Kidney (tissue), 14 donors: ENCODE results near the gene KLK12. TPM values are rescaled to one million over a fixed set of nuclear protein-coding genes. Genes with fewer than 3 reads are reported as not detected.

ENCODE experiments used
- DNase-seq, 5 donors: peaks; one replicate each; pipeline ENCODE4 v3.0.0-alpha.2; 2013 to 2020
- FAIRE-seq: peaks from 2 replicates; lab custom pipeline; 2012; peaks lifted over from hg19 to GRCh38; lab: Jason Lieb, UNC
- H3K27ac ChIP-seq, 2 donors: one replicate each; pipeline ENCODE4 v1.7.0; 2013; ENCODE audit warnings: low read depth in 2 of 2, low read length in 2 of 2, inconsistent platforms in 1 of 2
- H3K27me3 ChIP-seq: one replicate; pipeline ENCODE4 v1.7.1; 2013; ENCODE audit warnings: low read length, inconsistent platforms; ENCODE audit not compliant: control insufficient read depth, insufficient read depth
- H3K36me3 ChIP-seq, 3 donors: one replicate each; pipeline versions ENCODE4 v1.7.0 to v1.7.1; 2013; ENCODE audit warnings: low read length in 3 of 3, control low read depth in 1 of 3, inconsistent platforms in 1 of 3; ENCODE audit not compliant: insufficient read depth in 3 of 3, control insufficient read depth in 2 of 3
- H3K4me1 ChIP-seq, 3 donors: one replicate each; pipeline versions ENCODE4 v1.7.0 to v1.7.1; 2013; ENCODE audit warnings: low read length in 3 of 3, inconsistent platforms in 1 of 3, low read depth in 1 of 3; ENCODE audit not compliant: control insufficient read depth in 2 of 3, insufficient read depth in 2 of 3
- H3K4me3 ChIP-seq, 3 donors: one replicate each; pipeline versions ENCODE4 v1.7.0 to v1.8.1; 2013; ENCODE audit warnings: low read length in 3 of 3, control low read depth in 1 of 3, inconsistent platforms in 1 of 3
- H3K9ac ChIP-seq, 3 donors: one replicate each; pipeline versions ENCODE4 v1.7.0 to v1.7.1; 2013; ENCODE audit warnings: low read length in 3 of 3, control low read depth in 1 of 3, inconsistent platforms in 1 of 3
- H3K9me3 ChIP-seq, 3 donors: one replicate each; pipeline versions ENCODE4 v1.7.0 to v1.7.1; 2013; ENCODE audit warnings: low read length in 3 of 3, control low read depth in 1 of 3, inconsistent platforms in 1 of 3; ENCODE audit not compliant: control insufficient read depth in 2 of 3, insufficient read depth in 1 of 3
- CTCF ChIP-seq: IDR thresholded peaks from 3 replicates; pipeline ENCODE4 v1.5.1; 2012; ENCODE audit warnings: mild to moderate bottlenecking, moderate library complexity, borderline replicate concordance; ENCODE audit not compliant: insufficient read depth; ENCODE audit errors: extremely low read depth
- intact Hi-C: fragments of 100-400 bp; cut with DNase I; formaldehyde crosslinking; loops from one replicate; pipeline ENCODE4 v1.11.1; 2022
- polyA plus RNA-seq: library from polyadenylated mRNA; stranded (reverse); fragments of 350-450 nt; fragmentation: Illumina TruSeq; extraction: RNeasy Lipid Tissue Mini Kit (QIAGEN cat#74804); gene quantifications from one replicate; pipeline ENCODE4 v1.2.3, GENCODE V29; 2014; ENCODE audit warnings: low read depth, low replicate concordance; ENCODE audit not compliant: insufficient read depth
- total RNA-seq: library from RNA; stranded (reverse); fragmentation: NEBNext Ultra II Directional; extraction: Animal tissue kit (Norgen Biotek cat#: 25700); gene quantifications from one replicate; pipeline ENCODE4 v1.2.1, GENCODE V29; 2021
- donor health status: control.
- donor health status: control.
- donor health status: control.
- donor health status: control.
- donor health status: control.
- donor health status: DM: yes; HTN: yes; CAD: no.
- donor health status: Normal renal cell carcinoma (clear cell type).

Gene KLK12
- total and polyA plus RNA-seq, 2 donors from 2014 or later = not detected

DNA sequence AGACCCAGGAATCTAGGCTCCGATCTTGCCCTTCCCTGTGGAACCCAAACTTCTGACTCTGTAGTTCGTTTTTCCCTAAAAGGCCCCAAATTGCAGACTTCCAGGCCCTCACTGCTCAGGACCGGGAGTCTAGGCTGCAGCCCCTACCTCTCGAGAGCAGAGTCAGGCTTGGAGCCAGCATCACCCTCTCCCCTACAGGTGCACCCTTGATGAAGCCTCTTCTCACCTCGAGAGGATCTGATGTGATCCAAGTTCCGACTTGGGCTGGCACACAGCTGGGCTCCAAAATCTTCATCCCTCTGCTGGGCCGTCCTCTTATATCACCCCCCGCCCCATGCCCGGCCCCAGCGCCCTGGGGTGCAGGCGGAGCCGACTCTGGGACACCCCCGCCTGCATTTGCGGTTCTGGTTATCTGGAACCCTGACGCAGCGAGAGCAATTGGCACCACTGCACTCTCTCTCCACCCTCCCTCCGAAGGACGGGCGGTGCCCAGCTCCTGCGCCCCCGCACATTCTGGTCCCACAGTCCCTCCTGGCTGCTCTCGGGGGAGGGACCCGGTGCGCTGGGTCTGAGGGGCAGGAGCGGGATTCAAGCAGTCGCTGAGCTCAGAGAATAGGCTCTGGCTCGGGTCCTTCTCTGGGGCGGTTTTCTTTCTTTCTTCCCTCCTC lies 51.0 kb downstream of the KLK12 start, which contains the start of gene KLK7:
KLK7 (minus strand) TSS at position 293 of the 668 bp plus-strand sequence. CDS start 1,518 bp downstream, outside the sequence.
- no peaks in the 10 kb centered on the region for H3K36me3 ChIP-seq
- DNase-seq (peak in 2 of 5 donors; percentile 41 to 55), FAIRE-seq (no peak)
- TF ChIP-seq CTCF = no peak
- H3K27ac ChIP-seq = no peak within 1 kb of the TSS
- H3K4me3 ChIP-seq = no peak within 1 kb of the TSS
- no peak within 1 kb of the TSS for H3K9ac ChIP-seq
- intact Hi-C loops = no loop called here
- H3K27me3 ChIP-seq = no peaks in the 10 kb centered on the region
- H3K4me1 ChIP-seq = no peaks in the 10 kb centered on the region
- no peaks in the 10 kb centered on the region for H3K9me3 ChIP-seq

DNA sequence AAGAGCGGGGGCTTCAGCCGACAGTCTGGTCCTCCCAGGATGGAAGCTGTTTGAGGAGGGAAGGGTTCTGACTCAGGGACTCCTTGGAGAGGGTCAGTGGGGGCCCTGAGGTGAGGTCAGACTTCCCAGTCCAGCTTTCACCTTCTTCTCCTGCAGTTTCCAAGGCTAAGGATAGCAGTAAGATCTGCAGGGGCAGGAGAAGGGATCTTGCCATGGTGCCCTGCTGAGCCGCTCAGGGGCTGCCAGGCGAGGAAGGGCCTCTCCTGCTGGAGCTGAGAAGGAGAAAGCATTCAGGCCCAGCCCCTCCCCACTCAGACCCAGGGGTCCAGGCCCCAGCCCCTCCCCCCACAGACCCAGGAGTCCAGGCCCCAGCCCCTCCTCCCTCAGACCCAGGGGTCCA lies 52.6 kb downstream of the KLK12 start:
- intact Hi-C loops = no loop called here

GRCh38 chr19:50981587-50982146 lies 53.1 kb downstream of the KLK12 start:
- Histone ChIP-seq H3K27me3 (no peaks in the 10 kb centered on the region), H3K4me3 (no peak overlapping the region)
- no peak for FAIRE-seq

More for the DNA sequence above, 52.6 kb downstream of the KLK12 start:
- Histone ChIP-seq H3K27me3 (no peaks in the 10 kb centered on the region), H3K36me3 (no peaks in the 10 kb centered on the region), H3K9ac (no peak overlapping the region), H3K9me3 (no peaks in the 10 kb centered on the region), H3K27ac (no peak overlapping the region), H3K4me1 (no peaks in the 10 kb centered on the region), H3K4me3 (no peak overlapping the region)
- no peak for DNase-seq
- TF ChIP-seq CTCF = no peak
- FAIRE-seq = no peak

More at GRCh38 chr19:50981587-50982146, 53.1 kb downstream of the KLK12 start:
- Histone ChIP-seq H3K9ac (no peak overlapping the region), H3K27ac (no peak overlapping the region), H3K4me1 (no peaks in the 10 kb centered on the region), H3K36me3 (no peaks in the 10 kb centered on the region), H3K9me3 (no peaks in the 10 kb centered on the region)
- intact Hi-C loops = no loop called here
- DNase-seq = no peak
- TF ChIP-seq CTCF = no peak
